HepG2 (cell line): ENCODE measurements around the gene SCMH1. TPM values are rescaled to one million over a fixed set of nuclear protein-coding genes. Genes with fewer than 3 reads are reported as not detected.

Source experiments
- HNF4G ChIP-seq, 2 experiments: sonication (generic) in 1 of 2; formaldehyde crosslinking in 1 of 2; IDR thresholded peaks; 2 replicates each; pipeline versions ENCODE4 v1.4.0 to v1.6.1; 2011 to 2020; ENCODE audit warnings: borderline replicate concordance in 2 of 2, low read depth in 2 of 2, mild to moderate bottlenecking in 2 of 2, low read length in 1 of 2, missing genetic modification reagents in 1 of 2, moderate library complexity in 1 of 2
- KLF13 ChIP-seq: sonication (generic); formaldehyde crosslinking; IDR thresholded peaks from 2 replicates; pipeline ENCODE4 v1.4.0; 2020; ENCODE audit warnings: mild to moderate bottlenecking, missing genetic modification reagents
- KLF16 ChIP-seq, 2 experiments: sonication (generic) in 1 of 2; formaldehyde crosslinking in 1 of 2; IDR thresholded peaks; 2 replicates each; pipeline versions ENCODE4 v1.6.1 to v1.8.0; 2016 to 2023; ENCODE audit warnings: missing genetic modification reagents in 2 of 2, missing compliant biosample characterization in 1 of 2
- KLF9 ChIP-seq: IDR thresholded peaks from 2 replicates; pipeline ENCODE4 v1.6.1; 2016; ENCODE audit warnings: low read depth
- NKX3-1 ChIP-seq: sonication (generic); formaldehyde crosslinking; IDR thresholded peaks from 2 replicates; pipeline ENCODE4 v1.5.0; 2020; ENCODE audit warnings: missing genetic modification reagents
- PAX8 ChIP-seq: sonication (generic); formaldehyde crosslinking; IDR thresholded peaks from 2 replicates; pipeline ENCODE4 v1.8.0; 2022; ENCODE audit warnings: mild to moderate bottlenecking, missing genetic modification reagents, borderline replicate concordance
- RAD21 ChIP-seq: fragments of 450-650 bp; formaldehyde crosslinking; IDR thresholded peaks from 2 replicates; pipeline ENCODE4 v1.5.0; 2020; ENCODE audit warnings: mild to moderate bottlenecking
- SRY ChIP-seq: sonication (generic); formaldehyde crosslinking; IDR thresholded peaks from 2 replicates; pipeline ENCODE4 v1.8.0; 2022; ENCODE audit warnings: mild to moderate bottlenecking, missing genetic modification reagents
- ZFP1 ChIP-seq: IDR thresholded peaks from 2 replicates; pipeline ENCODE4 v1.6.1; 2016
- ZNF10 ChIP-seq: sonication (generic); formaldehyde crosslinking; IDR thresholded peaks from 2 replicates; pipeline ENCODE4 v1.4.0; 2020; ENCODE audit warnings: mild to moderate bottlenecking, low read depth, missing genetic modification reagents, borderline replicate concordance
- ZNF382 ChIP-seq: sonication (generic); formaldehyde crosslinking; IDR thresholded peaks from 2 replicates; pipeline ENCODE4 v1.5.0; 2020; ENCODE audit warnings: missing genetic modification reagents, mild to moderate bottlenecking, borderline replicate concordance
- ZNF441 ChIP-seq: sonication (generic); formaldehyde crosslinking; IDR thresholded peaks from 2 replicates; pipeline ENCODE4 v1.7.0; 2021; ENCODE audit warnings: missing genetic modification reagents, borderline replicate concordance
- ZNF501 ChIP-seq: sonication (generic); formaldehyde crosslinking; IDR thresholded peaks from 2 replicates; pipeline ENCODE4 v1.5.1; 2020; ENCODE audit warnings: mild to moderate bottlenecking, moderate library complexity, missing genetic modification reagents
- ZNF557 ChIP-seq: sonication (generic); formaldehyde crosslinking; IDR thresholded peaks from 2 replicates; pipeline ENCODE4 v1.4.0; 2020; ENCODE audit warnings: missing genetic modification reagents
- ZNF564 ChIP-seq: sonication (generic); formaldehyde crosslinking; IDR thresholded peaks from 2 replicates; pipeline ENCODE4 v1.8.1; 2023; ENCODE audit warnings: mild to moderate bottlenecking, missing genetic modification reagents
- ZNF619 ChIP-seq: sonication (generic); formaldehyde crosslinking; IDR thresholded peaks from 2 replicates; pipeline ENCODE4 v1.4.0; 2020; ENCODE audit warnings: mild to moderate bottlenecking, missing genetic modification reagents
- ZNF652 ChIP-seq: IDR thresholded peaks from 2 replicates; pipeline ENCODE4 v1.6.1; 2016; ENCODE audit warnings: low read depth, borderline replicate concordance
- polyA plus RNA-seq, 8 experiments: library from polyadenylated mRNA; depleted of rRNA in 3 of 8; stranded (reverse) in 7 of 8; unstranded in 1 of 8; fragments of >200 nt; fragmentation: Illumina TruSeq in 4 of 8; extraction: Trizol in 4 of 8; gene quantifications; 2 replicates each; pipeline versions ENCODE4 v1.2.1 to v1.2.3, GENCODE V29; 2011 to 2016; ENCODE audit warnings: low read depth in 4 of 8, missing spikeins in 1 of 8, mixed read lengths in 1 of 8; ENCODE audit not compliant: insufficient read depth in 1 of 8
- total RNA-seq, 5 experiments: library from RNA; depleted of rRNA; stranded (reverse); fragments of >200 nt; fragmentation: Illumina TruSeq; extraction: Trizol; gene quantifications; 2 replicates each; pipeline ENCODE4 v1.2.3, GENCODE V29; 2016; ENCODE audit warnings: low read depth in 1 of 5
- TF ChIP-seq, protein P1 (sequence below): sonication (generic); formaldehyde crosslinking; IDR thresholded peaks from 2 replicates; pipeline ENCODE4 v1.4.0; 2020; ENCODE audit warnings: missing genetic modification reagents, borderline replicate concordance
- TF ChIP-seq, protein P2 (sequence below): sonication (generic); formaldehyde crosslinking; IDR thresholded peaks from 2 replicates; pipeline ENCODE4 v1.4.0; 2020; ENCODE audit warnings: mild to moderate bottlenecking, missing genetic modification reagents
- TF ChIP-seq, protein P3 (sequence below): sonication (generic); formaldehyde crosslinking; IDR thresholded peaks from 2 replicates; pipeline ENCODE4 v1.5.0; 2020; ENCODE audit warnings: mild to moderate bottlenecking, missing genetic modification reagents, moderate library complexity
- TF ChIP-seq, protein P4 (sequence below): sonication (generic); formaldehyde crosslinking; IDR thresholded peaks from 2 replicates; pipeline ENCODE4 v1.4.0; 2020; ENCODE audit warnings: missing genetic modification reagents

Gene SCMH1
- total and polyA plus RNA-seq, 2 of the 13 experiments (the other 11 are each of a cell fraction or from before 2014, with no cell fraction given), result 41.8 to 52.6 TPM

DNA sequence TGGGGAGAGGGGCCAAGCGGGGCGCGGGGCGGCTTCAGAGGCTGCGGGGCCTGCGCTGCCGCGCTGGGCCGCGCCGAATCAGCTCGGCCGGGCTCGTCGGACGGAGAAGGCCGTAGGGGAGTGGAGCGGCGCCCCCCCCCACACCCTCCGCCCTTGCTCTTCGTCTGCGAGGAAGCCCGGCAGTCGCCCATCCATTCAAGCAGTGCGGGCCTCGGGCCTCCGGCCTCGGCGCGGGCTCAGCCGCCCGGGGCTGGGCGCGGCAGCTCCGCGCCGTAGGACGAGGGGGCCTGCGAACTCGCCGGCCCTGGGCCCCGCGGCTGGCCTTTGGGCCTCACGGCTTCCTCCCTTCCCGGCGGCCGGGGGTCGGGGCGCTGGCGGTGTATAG, 262.0 kb downstream of the SCMH1 start (continued):
- TF ChIP-seq, protein P1, sequence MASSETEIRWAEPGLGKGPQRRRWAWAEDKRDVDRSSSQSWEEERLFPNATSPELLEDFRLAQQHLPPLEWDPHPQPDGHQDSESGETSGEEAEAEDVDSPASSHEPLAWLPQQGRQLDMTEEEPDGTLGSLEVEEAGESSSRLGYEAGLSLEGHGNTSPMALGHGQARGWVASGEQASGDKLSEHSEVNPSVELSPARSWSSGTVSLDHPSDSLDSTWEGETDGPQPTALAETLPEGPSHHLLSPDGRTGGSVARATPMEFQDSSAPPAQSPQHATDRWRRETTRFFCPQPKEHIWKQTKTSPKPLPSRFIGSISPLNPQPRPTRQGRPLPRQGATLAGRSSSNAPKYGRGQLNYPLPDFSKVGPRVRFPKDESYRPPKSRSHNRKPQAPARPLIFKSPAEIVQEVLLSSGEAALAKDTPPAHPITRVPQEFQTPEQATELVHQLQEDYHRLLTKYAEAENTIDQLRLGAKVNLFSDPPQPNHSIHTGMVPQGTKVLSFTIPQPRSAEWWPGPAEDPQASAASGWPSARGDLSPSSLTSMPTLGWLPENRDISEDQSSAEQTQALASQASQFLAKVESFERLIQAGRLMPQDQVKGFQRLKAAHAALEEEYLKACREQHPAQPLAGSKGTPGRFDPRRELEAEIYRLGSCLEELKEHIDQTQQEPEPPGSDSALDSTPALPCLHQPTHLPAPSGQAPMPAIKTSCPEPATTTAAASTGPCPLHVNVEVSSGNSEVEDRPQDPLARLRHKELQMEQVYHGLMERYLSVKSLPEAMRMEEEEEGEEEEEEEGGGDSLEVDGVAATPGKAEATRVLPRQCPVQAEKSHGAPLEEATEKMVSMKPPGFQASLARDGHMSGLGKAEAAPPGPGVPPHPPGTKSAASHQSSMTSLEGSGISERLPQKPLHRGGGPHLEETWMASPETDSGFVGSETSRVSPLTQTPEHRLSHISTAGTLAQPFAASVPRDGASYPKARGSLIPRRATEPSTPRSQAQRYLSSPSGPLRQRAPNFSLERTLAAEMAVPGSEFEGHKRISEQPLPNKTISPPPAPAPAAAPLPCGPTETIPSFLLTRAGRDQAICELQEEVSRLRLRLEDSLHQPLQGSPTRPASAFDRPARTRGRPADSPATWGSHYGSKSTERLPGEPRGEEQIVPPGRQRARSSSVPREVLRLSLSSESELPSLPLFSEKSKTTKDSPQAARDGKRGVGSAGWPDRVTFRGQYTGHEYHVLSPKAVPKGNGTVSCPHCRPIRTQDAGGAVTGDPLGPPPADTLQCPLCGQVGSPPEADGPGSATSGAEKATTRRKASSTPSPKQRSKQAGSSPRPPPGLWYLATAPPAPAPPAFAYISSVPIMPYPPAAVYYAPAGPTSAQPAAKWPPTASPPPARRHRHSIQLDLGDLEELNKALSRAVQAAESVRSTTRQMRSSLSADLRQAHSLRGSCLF (CRISPR knock-in tag), result no peak
- no peak for TF ChIP-seq KLF13 (CRISPR knock-in tag)
- no peak for TF ChIP-seq KLF9 (CRISPR knock-in tag)
- no peak for TF ChIP-seq ZNF10 (CRISPR knock-in tag)
- TF ChIP-seq HNF4G (IDR thresholded peaks at IDR 0.05; ENCODE audit: borderline replicate concordance, low read depth, low read length), result no peak
- TF ChIP-seq HNF4G (CRISPR knock-in tag; IDR thresholded peaks at IDR 0.05; ENCODE audit: borderline replicate concordance, low read depth), result no peak
- no peak for TF ChIP-seq KLF16 (CRISPR knock-in tag; IDR thresholded peaks at IDR 0.05)
- no peak for TF ChIP-seq ZNF557
- TF ChIP-seq ZNF619 (CRISPR knock-in tag), result no peak
- no peak for TF ChIP-seq ZNF652 (CRISPR knock-in tag)
- TF ChIP-seq, protein P2, sequence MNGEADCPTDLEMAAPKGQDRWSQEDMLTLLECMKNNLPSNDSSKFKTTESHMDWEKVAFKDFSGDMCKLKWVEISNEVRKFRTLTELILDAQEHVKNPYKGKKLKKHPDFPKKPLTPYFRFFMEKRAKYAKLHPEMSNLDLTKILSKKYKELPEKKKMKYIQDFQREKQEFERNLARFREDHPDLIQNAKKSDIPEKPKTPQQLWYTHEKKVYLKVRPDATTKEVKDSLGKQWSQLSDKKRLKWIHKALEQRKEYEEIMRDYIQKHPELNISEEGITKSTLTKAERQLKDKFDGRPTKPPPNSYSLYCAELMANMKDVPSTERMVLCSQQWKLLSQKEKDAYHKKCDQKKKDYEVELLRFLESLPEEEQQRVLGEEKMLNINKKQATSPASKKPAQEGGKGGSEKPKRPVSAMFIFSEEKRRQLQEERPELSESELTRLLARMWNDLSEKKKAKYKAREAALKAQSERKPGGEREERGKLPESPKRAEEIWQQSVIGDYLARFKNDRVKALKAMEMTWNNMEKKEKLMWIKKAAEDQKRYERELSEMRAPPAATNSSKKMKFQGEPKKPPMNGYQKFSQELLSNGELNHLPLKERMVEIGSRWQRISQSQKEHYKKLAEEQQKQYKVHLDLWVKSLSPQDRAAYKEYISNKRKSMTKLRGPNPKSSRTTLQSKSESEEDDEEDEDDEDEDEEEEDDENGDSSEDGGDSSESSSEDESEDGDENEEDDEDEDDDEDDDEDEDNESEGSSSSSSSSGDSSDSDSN (CRISPR knock-in tag), result peak; percentile 25; the same call in 1 of the 2 replicates
- 0 out of 2 replicates have a peak, but pooled peaks have one; percentile 69 for TF ChIP-seq SRY (CRISPR knock-in tag)
- TF ChIP-seq, protein P3, sequence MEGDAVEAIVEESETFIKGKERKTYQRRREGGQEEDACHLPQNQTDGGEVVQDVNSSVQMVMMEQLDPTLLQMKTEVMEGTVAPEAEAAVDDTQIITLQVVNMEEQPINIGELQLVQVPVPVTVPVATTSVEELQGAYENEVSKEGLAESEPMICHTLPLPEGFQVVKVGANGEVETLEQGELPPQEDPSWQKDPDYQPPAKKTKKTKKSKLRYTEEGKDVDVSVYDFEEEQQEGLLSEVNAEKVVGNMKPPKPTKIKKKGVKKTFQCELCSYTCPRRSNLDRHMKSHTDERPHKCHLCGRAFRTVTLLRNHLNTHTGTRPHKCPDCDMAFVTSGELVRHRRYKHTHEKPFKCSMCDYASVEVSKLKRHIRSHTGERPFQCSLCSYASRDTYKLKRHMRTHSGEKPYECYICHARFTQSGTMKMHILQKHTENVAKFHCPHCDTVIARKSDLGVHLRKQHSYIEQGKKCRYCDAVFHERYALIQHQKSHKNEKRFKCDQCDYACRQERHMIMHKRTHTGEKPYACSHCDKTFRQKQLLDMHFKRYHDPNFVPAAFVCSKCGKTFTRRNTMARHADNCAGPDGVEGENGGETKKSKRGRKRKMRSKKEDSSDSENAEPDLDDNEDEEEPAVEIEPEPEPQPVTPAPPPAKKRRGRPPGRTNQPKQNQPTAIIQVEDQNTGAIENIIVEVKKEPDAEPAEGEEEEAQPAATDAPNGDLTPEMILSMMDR (CRISPR knock-in tag), result no peak
- TF ChIP-seq ZNF441 (CRISPR knock-in tag), result no peak
- TF ChIP-seq ZNF382 (CRISPR knock-in tag), result no peak
- no peak for TF ChIP-seq ZNF564 (CRISPR knock-in tag)
- no peak for TF ChIP-seq ZNF501 (CRISPR knock-in tag)
- no peak for TF ChIP-seq PAX8
- TF ChIP-seq RAD21, result no peak; the same call in 1 of the 2 replicates
- no peak for TF ChIP-seq ZFP1 (CRISPR knock-in tag)
- TF ChIP-seq, protein P4, sequence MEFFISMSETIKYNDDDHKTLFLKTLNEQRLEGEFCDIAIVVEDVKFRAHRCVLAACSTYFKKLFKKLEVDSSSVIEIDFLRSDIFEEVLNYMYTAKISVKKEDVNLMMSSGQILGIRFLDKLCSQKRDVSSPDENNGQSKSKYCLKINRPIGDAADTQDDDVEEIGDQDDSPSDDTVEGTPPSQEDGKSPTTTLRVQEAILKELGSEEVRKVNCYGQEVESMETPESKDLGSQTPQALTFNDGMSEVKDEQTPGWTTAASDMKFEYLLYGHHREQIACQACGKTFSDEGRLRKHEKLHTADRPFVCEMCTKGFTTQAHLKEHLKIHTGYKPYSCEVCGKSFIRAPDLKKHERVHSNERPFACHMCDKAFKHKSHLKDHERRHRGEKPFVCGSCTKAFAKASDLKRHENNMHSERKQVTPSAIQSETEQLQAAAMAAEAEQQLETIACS (CRISPR knock-in tag), result no peak
- peak; percentile 1; the same call in 1 of the 2 replicates for TF ChIP-seq NKX3-1 (CRISPR knock-in tag)
